GM21576 (cell line): ENCODE data around the gene UBAC1.
"Not testable (repeated sequence)": the region's sequence is repeated elsewhere in the genome, so short reads cannot be mapped to it uniquely, and the experiment has no call there.

Experiments used
- ATAC-seq: cut with Tn5 transposase; IDR thresholded peaks from one replicate; pipeline ENCODE4 v1.9.1; 2021; ENCODE audit warnings: mild to moderate bottlenecking, moderate library complexity; ENCODE audit not compliant: unreplicated experiment

The UBAC1 gene

GRCh38 chr9:135960411-135961276, 529 bp downstream of the UBAC1 start:
- peak; percentile 22 for ATAC-seq

- ATAC-seq, result no peak
Measured at GRCh38 chr9:135959814-135960213, 1.4 kb downstream of the UBAC1 start.

- no peak for ATAC-seq
Measured at GRCh38 chr9:135958485-135958884, 2.7 kb downstream of the UBAC1 start.

GRCh38 chr9:135957431-135957830, 3.7 kb downstream of the UBAC1 start:
- no peak for ATAC-seq

GRCh38 chr9:135956802-135957174, 4.4 kb downstream of the UBAC1 start:
- ATAC-seq, result no peak

GRCh38 chr9:135955934-135956801, 5.0 kb downstream of the UBAC1 start:
- no peak for ATAC-seq

- ATAC-seq, result no peak
Measured at GRCh38 chr9:135952664-135953206, 8.4 kb downstream of the UBAC1 start.

- no peak for ATAC-seq
Measured at GRCh38 chr9:135951889-135952663, 9.1 kb downstream of the UBAC1 start.

- ATAC-seq, result not testable (repeated sequence)
Measured at GRCh38 chr9:135951310-135951709, 9.9 kb downstream of the UBAC1 start.

GRCh38 chr9:135950841-135951240, 10.3 kb downstream of the UBAC1 start:
- not testable (repeated sequence) for ATAC-seq

GRCh38 chr9:135950135-135950682, 11.0 kb downstream of the UBAC1 start:
- no peak for ATAC-seq

GRCh38 chr9:135949501-135950134, 11.6 kb downstream of the UBAC1 start:
- ATAC-seq, result no peak

GRCh38 chr9:135948968-135949367, 12.2 kb downstream of the UBAC1 start:
- no peak for ATAC-seq

GRCh38 chr9:135948446-135948845, 12.7 kb downstream of the UBAC1 start:
- ATAC-seq, result no peak

GRCh38 chr9:135947582-135947981, 13.6 kb downstream of the UBAC1 start:
- no peak for ATAC-seq

- ATAC-seq, result not testable (repeated sequence)
Measured at GRCh38 chr9:135947105-135947504, 14.1 kb downstream of the UBAC1 start.

GRCh38 chr9:135946392-135946994, 14.7 kb downstream of the UBAC1 start:
- no peak for ATAC-seq

GRCh38 chr9:135945969-135946368, 15.2 kb downstream of the UBAC1 start:
- no peak for ATAC-seq

GRCh38 chr9:135944444-135945252, 16.5 kb downstream of the UBAC1 start:
- ATAC-seq, result no peak
